ENCODE measurements around the gene DIAPH2.

DIAPH2 gene

GRCh38 chrX:97551821-97552220 is 867.2 kb downstream of the DIAPH2 start:
- no peak for TF ChIP-seq CTCF (conservative IDR thresholded peaks at IDR 0.05; ENCODE audit: control insufficient read depth, insufficient read depth, low read depth, low read length)
- no peak overlapping the region for H3K4me3 ChIP-seq (ENCODE audit: control insufficient read depth, low read depth, low read length)
- no peak for DNase-seq (ENCODE audit: low read depth)

GRCh38 chrX:97553833-97554232 is 869.2 kb downstream of the DIAPH2 start:
- TF ChIP-seq CTCF (conservative IDR thresholded peaks at IDR 0.05; ENCODE audit: control insufficient read depth, insufficient read depth, low read depth, low read length), result no peak
- no peak overlapping the region for H3K4me3 ChIP-seq (ENCODE audit: control insufficient read depth, low read depth, low read length)
- no peak for DNase-seq (ENCODE audit: low read depth)

DNA sequence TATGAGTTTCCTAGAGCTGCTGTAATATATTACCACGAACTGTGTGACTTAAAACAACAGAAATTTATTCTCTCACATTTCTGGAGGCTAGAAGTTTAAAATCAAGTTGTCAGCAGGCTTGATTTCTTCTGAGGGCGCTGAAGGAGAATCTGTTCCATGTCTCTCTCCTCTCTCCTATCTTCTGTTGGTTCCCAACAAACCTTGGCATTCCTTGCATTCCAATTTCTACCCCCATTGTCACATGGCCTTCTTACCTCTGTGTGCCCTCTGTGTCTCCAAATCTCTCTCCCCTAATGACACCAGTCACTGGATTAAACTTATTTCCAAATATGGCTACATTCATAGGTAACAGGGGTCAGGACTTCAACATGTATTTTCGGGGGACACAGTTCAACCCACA is 871.7 kb downstream of the DIAPH2 start:
- H3K4me3 ChIP-seq (ENCODE audit: control insufficient read depth, low read depth, low read length), result no peak overlapping the region
- TF ChIP-seq CTCF (conservative IDR thresholded peaks at IDR 0.05; ENCODE audit: control insufficient read depth, insufficient read depth, low read depth, low read length), result no peak
- no peak for DNase-seq (ENCODE audit: low read depth)

DNA sequence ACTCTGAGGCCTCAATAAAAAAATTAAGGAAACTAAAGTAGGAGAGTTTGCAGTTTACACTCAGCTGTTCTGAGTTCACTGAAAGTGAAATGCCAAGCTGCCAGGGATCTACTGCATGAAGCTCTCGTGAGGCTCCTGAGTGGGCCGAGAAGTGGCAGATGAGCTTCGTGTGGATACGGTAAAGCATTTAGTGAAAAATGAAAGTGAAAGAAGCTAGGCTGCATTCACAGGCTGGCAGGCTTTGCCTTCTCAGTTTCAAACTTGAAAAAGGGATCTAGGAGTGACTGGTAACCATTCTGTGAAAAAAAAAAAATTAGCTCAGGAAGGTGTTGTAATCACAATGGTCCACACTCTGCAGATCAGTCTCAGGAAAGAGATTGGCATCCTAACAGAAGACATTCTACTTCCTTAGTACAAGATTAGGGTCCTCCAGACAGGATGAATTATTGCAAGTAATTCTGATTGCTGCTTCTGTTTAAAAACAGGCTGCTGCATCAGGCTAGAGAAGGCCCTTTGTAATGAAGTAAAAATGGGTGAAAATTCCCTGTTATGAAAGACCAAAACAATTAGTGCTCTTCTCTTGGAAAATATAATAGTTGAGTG is 879.0 kb downstream of the DIAPH2 start:
- DNase-seq (ENCODE audit: low read depth), result peak; percentile 61
- no peak overlapping the region for H3K4me3 ChIP-seq (ENCODE audit: control insufficient read depth, low read depth, low read length)
- TF ChIP-seq CTCF (conservative IDR thresholded peaks at IDR 0.05; ENCODE audit: control insufficient read depth, insufficient read depth, low read depth, low read length), result no peak

GRCh38 chrX:97564496-97564895 is 879.9 kb downstream of the DIAPH2 start:
- peak; percentile 2 for DNase-seq (ENCODE audit: low read depth)
- H3K4me3 ChIP-seq (ENCODE audit: control insufficient read depth, low read depth, low read length), result no peak overlapping the region
- no peak for TF ChIP-seq CTCF (conservative IDR thresholded peaks at IDR 0.05; ENCODE audit: control insufficient read depth, insufficient read depth, low read depth, low read length)

DNA sequence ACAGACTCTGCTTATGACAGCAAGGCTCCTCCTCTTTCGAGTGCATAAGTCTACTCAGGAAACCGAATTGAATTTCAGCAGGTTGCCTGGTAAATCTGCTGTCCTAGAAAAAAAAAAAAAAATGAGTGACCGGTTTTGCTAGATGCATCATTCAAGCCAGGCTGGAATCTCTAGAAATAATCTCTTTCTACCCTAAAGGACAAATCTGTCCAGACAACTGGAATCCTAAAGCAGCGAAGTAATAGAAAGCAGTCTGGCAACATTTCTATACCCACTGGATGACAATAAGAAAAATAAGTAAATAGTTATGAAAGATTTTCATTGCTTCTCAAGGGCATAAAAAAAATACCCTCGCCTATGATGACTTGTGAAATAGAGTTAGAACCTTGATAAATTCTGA is 902.5 kb downstream of the DIAPH2 start:
- no peak for TF ChIP-seq CTCF (conservative IDR thresholded peaks at IDR 0.05; ENCODE audit: control insufficient read depth, insufficient read depth, low read depth, low read length)
- H3K4me3 ChIP-seq (ENCODE audit: control insufficient read depth, low read depth, low read length), result no peak overlapping the region
- no peak for DNase-seq (ENCODE audit: low read depth)
